Lower lobe of right lung (tissue), 2 donors: ENCODE data around the gene BUD31. TPM values are rescaled to one million over a fixed set of nuclear protein-coding genes. Genes with fewer than 3 reads are reported as not detected.
A peak's percentile ranks its signal among the peaks of the same experiment; 100 is the strongest.

Experiments
- ATAC-seq, 2 donors: fragments of 200-7000 bp; cut with Tn5 transposase; one replicate each; pipeline ENCODE4 v1.9.1; 2020 to 2022; ENCODE audit warnings: mild to moderate bottlenecking in 2 of 2, moderate library complexity in 2 of 2
- DNase-seq: peaks from one replicate; pipeline ENCODE4 v3.0.0-alpha.2; 2020
- H3K27ac ChIP-seq: fragments of 200-600 bp; one replicate; pipeline ENCODE4 v1.8.0; 2022
- H3K27me3 ChIP-seq: fragments of 200-600 bp; one replicate; pipeline ENCODE4 v1.8.0; 2022; ENCODE audit warnings: low read depth
- H3K36me3 ChIP-seq: fragments of 200-600 bp; one replicate; pipeline ENCODE4 v1.8.0; 2022; ENCODE audit warnings: mild to moderate bottlenecking
- H3K4me1 ChIP-seq: fragments of 200-600 bp; one replicate; pipeline ENCODE4 v1.8.0; 2022
- H3K4me3 ChIP-seq: fragments of 200-600 bp; one replicate; pipeline ENCODE4 v1.8.0; 2022; ENCODE audit warnings: mild to moderate bottlenecking
- H3K9me3 ChIP-seq: fragments of 200-600 bp; one replicate; pipeline ENCODE4 v1.8.0; 2022
- intact Hi-C: fragments of 100-400 bp; cut with DNase I; formaldehyde crosslinking; loops from one replicate; pipeline ENCODE4 v1.11.0; 2022
- total RNA-seq: library from RNA; stranded (reverse); fragmentation: NEBNext Ultra II Directional; extraction: Animal tissue kit (Norgen Biotek cat#: 25700); gene quantifications from one replicate; pipeline ENCODE4 v1.2.1, GENCODE V29; 2021
- TF ChIP-seq, protein P1 (sequence below): fragments of 200-600 bp; IDR thresholded peaks from one replicate; pipeline ENCODE4 v1.8.0; 2022; ENCODE audit warnings: antibody characterized with exemption, mild to moderate bottlenecking
- donor health status: DM: no; HTN: yes; CAD: no; lungs with severe emphysema.

Gene BUD31
- total RNA-seq, 1 donor from 2014 or later: 64.2 TPM

DNA sequence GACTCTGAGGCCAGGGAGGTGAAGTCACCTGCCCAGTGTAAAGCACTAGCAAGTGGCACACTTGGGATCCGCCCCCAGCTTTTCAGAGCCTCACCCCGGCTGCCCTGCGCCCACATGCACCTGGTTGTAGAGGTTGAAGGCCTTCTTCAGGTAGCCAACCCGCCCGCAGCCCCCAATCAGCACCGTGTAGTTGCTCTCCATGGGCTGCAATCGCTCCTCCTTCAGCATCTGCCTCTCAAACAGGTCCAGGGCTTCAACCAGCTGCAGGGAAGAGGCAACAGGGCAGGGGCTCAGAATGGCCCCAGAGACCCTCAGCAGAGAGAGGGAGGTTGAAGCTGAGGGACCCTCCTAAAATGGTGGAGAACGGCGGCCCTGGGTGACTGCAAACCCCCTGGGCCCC lies 24.4 kb downstream of the BUD31 start:
- no peaks in the 10 kb centered on the region for H3K27me3 ChIP-seq
- no peak for ATAC-seq
- intact Hi-C loops: no loop called here

DNA sequence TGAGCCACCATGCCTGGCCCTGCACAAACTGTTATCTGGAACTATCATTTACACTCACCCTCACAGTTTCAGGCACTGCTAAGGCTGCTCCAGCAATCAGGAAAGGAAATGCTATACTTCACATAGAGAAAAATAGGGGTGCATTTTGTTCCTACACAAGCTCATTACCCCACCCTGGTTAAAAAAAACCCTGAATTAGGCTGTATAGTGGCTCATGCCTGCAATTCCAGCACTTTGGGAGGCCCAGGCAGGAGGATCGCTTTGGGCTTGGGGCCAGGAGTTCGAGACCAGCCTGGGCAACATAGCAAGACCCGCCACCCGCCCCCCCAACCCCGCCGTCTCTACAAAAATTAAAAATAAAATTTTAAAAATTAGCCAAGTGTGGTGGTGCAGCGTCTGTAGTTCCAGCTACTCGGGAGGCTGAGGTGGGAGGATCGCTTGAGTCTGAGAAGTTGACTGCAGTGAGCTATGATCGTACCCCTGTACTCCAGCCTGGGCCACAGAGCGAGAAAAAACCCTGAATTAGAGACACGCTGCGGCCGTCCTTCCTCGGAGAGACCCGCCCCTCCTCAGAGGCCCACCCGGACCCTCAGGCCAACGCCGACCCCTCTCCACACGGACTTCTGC lies 29.3 kb downstream of the BUD31 start:
- Histone ChIP-seq H3K27ac (peak overlapping the region; percentile 85), H3K4me1 (peaks cover 37% of the 10 kb centered on the region), H3K4me3 (peak overlapping the region; percentile 95), H3K27me3 (no peaks in the 10 kb centered on the region), H3K9me3 (no peaks in the 10 kb centered on the region), H3K36me3 (peaks cover 28% of the 10 kb centered on the region)
- peak; percentile 30 to 41 for ATAC-seq
- DNase-seq: no peak
- intact Hi-C loops: no loop called here
- TF ChIP-seq, protein P1, sequence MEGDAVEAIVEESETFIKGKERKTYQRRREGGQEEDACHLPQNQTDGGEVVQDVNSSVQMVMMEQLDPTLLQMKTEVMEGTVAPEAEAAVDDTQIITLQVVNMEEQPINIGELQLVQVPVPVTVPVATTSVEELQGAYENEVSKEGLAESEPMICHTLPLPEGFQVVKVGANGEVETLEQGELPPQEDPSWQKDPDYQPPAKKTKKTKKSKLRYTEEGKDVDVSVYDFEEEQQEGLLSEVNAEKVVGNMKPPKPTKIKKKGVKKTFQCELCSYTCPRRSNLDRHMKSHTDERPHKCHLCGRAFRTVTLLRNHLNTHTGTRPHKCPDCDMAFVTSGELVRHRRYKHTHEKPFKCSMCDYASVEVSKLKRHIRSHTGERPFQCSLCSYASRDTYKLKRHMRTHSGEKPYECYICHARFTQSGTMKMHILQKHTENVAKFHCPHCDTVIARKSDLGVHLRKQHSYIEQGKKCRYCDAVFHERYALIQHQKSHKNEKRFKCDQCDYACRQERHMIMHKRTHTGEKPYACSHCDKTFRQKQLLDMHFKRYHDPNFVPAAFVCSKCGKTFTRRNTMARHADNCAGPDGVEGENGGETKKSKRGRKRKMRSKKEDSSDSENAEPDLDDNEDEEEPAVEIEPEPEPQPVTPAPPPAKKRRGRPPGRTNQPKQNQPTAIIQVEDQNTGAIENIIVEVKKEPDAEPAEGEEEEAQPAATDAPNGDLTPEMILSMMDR: no peak

More for the DNA sequence above, 24.4 kb downstream of the BUD31 start:
- no peak for DNase-seq
- Histone ChIP-seq H3K36me3 (peaks cover 67% of the 10 kb centered on the region), H3K27ac (no peak overlapping the region), H3K9me3 (no peaks in the 10 kb centered on the region), H3K4me1 (peaks cover 10% of the 10 kb centered on the region), H3K4me3 (no peak overlapping the region)
- TF ChIP-seq, protein P1: no peak

GRCh38 chr7:99438573-99439480 lies 30.1 kb downstream of the BUD31 start, which contains the start of the genes CPSF4 and PTCD1:
CPSF4 (plus strand) TSS chr7:99438943; CDS start chr7:99439083, 140 bp downstream.
PTCD1 (minus strand) TSS chr7:99438798; CDS start chr7:99435242, 3,556 bp downstream.
- H3K36me3 ChIP-seq: peaks cover 20% of the 10 kb centered on the region
- peak; percentile 98 to 99 for ATAC-seq
- no peaks in the 10 kb centered on the region for H3K9me3 ChIP-seq
- H3K4me3 ChIP-seq: peak within 1 kb of the TSS; percentile 95
- H3K4me1 ChIP-seq: peaks cover 37% of the 10 kb centered on the region
- H3K27ac ChIP-seq: peak within 1 kb of the TSS; percentile 85
- H3K27me3 ChIP-seq: no peaks in the 10 kb centered on the region
- DNase-seq: peak; percentile 97
- TF ChIP-seq, protein P1: no peak
- intact Hi-C loops: no loop called here

DNA sequence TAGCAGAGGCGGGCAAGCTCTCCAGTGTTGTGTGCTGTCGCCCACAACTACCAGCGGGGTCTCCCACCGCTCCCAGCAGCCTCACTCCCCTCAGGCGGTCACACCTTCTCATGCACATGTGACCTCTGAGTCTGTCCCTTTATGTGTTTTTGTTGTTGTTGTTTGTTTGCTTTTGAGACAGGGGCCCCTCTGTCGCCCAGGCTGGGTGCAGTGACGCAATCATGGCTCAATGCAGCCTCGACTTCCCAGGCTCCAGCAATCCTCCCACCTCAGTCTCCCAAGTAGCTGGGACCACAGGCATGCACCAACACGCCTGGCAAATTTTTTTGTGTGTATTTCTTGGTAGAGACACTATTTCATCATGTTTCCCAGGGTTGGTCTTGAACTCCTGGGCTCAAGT lies 31.4 kb downstream of the BUD31 start:
- no peaks in the 10 kb centered on the region for H3K9me3 ChIP-seq
- peak overlapping the region; percentile 95 for H3K4me3 ChIP-seq
- TF ChIP-seq, protein P1: no peak
- no peak for ATAC-seq
- intact Hi-C loops: no loop called here
- no peaks in the 10 kb centered on the region for H3K27me3 ChIP-seq
- H3K36me3 ChIP-seq: peaks cover 16% of the 10 kb centered on the region
- DNase-seq: no peak
- peaks cover 37% of the 10 kb centered on the region for H3K4me1 ChIP-seq
- no peak overlapping the region for H3K27ac ChIP-seq

GRCh38 chr7:99446096-99446495 lies 37.3 kb downstream of the BUD31 start:
- intact Hi-C loops: no loop called here
- peaks cover 73% of the 10 kb centered on the region for H3K36me3 ChIP-seq
- DNase-seq: no peak
- TF ChIP-seq, protein P1: no peak
- H3K4me1 ChIP-seq: peaks cover 13% of the 10 kb centered on the region
- H3K27ac ChIP-seq: no peak overlapping the region
- no peaks in the 10 kb centered on the region for H3K27me3 ChIP-seq
- H3K9me3 ChIP-seq: no peaks in the 10 kb centered on the region
- no peak overlapping the region for H3K4me3 ChIP-seq
- ATAC-seq: no peak
